Measurements from ENCODE around the gene KIAA1143. TPM values are rescaled to one million over a fixed set of nuclear protein-coding genes. Genes with fewer than 3 reads are reported as not detected.

The KIAA1143 gene
- polyA plus RNA-seq, 1 of the 3 experiments (the other 2 are of a cell fraction), result 5.6 TPM

DNA sequence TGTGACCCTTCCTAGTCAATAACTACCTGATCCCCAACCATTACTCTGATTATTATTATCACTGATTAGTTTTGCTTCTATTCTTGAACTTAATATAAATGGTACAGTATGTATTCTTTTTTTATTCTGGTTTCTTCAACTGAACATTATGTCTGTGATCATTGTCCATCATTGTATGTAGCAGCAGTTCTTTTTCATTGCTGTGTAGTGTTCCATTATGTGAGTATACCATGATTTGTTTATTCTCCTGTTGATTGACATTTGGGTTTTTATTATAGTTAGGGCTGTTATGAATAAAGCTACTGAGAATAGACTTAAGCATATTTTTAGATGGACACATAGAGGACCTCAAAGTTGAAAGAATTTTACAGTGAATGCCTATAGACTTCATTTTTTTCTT lies 2.8 kb upstream of the KIAA1143 start:
- H3K4me1 ChIP-seq (ENCODE audit: control insufficient read depth in 1 of 2, insufficient read depth in 2 of 2, low read depth in 1 of 2, low read length in 1 of 2), result peaks cover 0 to 2% of the 10 kb centered on the region in 2 experiments; a peak in 1 of 4 replicates
- peaks cover 0 to 12% of the 10 kb centered on the region in 2 experiments for H3K36me3 ChIP-seq (replicated peaks in 1 of 2; ENCODE audit: control insufficient read depth in 1 of 2, insufficient read depth in 2 of 2, low read length in 1 of 2)
- H3K27ac ChIP-seq (ENCODE audit: low read depth in 2 of 2, low read length in 1 of 2), result no peak overlapping the region
- no peak for DNase-seq
- TF ChIP-seq, protein P1, sequence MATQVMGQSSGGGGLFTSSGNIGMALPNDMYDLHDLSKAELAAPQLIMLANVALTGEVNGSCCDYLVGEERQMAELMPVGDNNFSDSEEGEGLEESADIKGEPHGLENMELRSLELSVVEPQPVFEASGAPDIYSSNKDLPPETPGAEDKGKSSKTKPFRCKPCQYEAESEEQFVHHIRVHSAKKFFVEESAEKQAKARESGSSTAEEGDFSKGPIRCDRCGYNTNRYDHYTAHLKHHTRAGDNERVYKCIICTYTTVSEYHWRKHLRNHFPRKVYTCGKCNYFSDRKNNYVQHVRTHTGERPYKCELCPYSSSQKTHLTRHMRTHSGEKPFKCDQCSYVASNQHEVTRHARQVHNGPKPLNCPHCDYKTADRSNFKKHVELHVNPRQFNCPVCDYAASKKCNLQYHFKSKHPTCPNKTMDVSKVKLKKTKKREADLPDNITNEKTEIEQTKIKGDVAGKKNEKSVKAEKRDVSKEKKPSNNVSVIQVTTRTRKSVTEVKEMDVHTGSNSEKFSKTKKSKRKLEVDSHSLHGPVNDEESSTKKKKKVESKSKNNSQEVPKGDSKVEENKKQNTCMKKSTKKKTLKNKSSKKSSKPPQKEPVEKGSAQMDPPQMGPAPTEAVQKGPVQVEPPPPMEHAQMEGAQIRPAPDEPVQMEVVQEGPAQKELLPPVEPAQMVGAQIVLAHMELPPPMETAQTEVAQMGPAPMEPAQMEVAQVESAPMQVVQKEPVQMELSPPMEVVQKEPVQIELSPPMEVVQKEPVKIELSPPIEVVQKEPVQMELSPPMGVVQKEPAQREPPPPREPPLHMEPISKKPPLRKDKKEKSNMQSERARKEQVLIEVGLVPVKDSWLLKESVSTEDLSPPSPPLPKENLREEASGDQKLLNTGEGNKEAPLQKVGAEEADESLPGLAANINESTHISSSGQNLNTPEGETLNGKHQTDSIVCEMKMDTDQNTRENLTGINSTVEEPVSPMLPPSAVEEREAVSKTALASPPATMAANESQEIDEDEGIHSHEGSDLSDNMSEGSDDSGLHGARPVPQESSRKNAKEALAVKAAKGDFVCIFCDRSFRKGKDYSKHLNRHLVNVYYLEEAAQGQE (IDR thresholded peaks at IDR 0.05; ENCODE audit: low read depth, low read length), result no peak
- TF ChIP-seq SIN3A (IDR thresholded peaks at IDR 0.05; ENCODE audit: borderline replicate concordance, low read depth, low read length) (no peak), MXI1 (IDR thresholded peaks at IDR 0.05; ENCODE audit: low read depth, low read length) (no peak), MEF2A (IDR thresholded peaks at IDR 0.05; ENCODE audit: borderline replicate concordance, low read depth) (no peak), CHD2 (IDR thresholded peaks at IDR 0.05; ENCODE audit: low read length, partially characterized antibody) (no peak), FOSL2 (IDR thresholded peaks at IDR 0.05; ENCODE audit: borderline replicate concordance, low read depth) (no peak), RCOR1 (IDR thresholded peaks at IDR 0.05; ENCODE audit: low read length) (no peak), RFX5 (IDR thresholded peaks at IDR 0.05; ENCODE audit: low read length) (no peak), FOXM1 (IDR thresholded peaks at IDR 0.05; ENCODE audit: low read depth) (no peak), RXRA (IDR thresholded peaks at IDR 0.05; ENCODE audit: borderline replicate concordance, low read depth) (no peak), RAD21 (IDR thresholded peaks at IDR 0.05; ENCODE audit: low read length) (no peak), YY1 (IDR thresholded peaks at IDR 0.05; ENCODE audit: low read depth) (no peak), NRF1 (IDR thresholded peaks at IDR 0.05; ENCODE audit: low read depth, low read length) (no peak), FOXJ3 (CRISPR knock-in tag; IDR thresholded peaks at IDR 0.05) (no peak), POLR2AphosphoS5 (IDR thresholded peaks at IDR 0.05; ENCODE audit: low read depth, low read length) (no peak)
- TF ChIP-seq, protein P2, sequence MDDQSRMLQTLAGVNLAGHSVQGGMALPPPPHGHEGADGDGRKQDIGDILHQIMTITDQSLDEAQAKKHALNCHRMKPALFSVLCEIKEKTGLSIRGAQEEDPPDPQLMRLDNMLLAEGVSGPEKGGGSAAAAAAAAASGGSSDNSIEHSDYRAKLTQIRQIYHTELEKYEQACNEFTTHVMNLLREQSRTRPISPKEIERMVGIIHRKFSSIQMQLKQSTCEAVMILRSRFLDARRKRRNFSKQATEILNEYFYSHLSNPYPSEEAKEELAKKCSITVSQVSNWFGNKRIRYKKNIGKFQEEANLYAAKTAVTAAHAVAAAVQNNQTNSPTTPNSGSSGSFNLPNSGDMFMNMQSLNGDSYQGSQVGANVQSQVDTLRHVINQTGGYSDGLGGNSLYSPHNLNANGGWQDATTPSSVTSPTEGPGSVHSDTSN (IDR thresholded peaks at IDR 0.05), result no peak
- TF ChIP-seq, protein P3, sequence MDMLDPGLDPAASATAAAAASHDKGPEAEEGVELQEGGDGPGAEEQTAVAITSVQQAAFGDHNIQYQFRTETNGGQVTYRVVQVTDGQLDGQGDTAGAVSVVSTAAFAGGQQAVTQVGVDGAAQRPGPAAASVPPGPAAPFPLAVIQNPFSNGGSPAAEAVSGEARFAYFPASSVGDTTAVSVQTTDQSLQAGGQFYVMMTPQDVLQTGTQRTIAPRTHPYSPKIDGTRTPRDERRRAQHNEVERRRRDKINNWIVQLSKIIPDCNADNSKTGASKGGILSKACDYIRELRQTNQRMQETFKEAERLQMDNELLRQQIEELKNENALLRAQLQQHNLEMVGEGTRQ (IDR thresholded peaks at IDR 0.05; ENCODE audit: borderline replicate concordance, low read depth, low read length), result no peak
- TF ChIP-seq, protein P4, sequence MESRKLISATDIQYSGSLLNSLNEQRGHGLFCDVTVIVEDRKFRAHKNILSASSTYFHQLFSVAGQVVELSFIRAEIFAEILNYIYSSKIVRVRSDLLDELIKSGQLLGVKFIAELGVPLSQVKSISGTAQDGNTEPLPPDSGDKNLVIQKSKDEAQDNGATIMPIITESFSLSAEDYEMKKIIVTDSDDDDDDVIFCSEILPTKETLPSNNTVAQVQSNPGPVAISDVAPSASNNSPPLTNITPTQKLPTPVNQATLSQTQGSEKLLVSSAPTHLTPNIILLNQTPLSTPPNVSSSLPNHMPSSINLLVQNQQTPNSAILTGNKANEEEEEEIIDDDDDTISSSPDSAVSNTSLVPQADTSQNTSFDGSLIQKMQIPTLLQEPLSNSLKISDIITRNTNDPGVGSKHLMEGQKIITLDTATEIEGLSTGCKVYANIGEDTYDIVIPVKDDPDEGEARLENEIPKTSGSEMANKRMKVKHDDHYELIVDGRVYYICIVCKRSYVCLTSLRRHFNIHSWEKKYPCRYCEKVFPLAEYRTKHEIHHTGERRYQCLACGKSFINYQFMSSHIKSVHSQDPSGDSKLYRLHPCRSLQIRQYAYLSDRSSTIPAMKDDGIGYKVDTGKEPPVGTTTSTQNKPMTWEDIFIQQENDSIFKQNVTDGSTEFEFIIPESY (IDR thresholded peaks at IDR 0.05; ENCODE audit: borderline replicate concordance, low read depth), result no peak
- TF ChIP-seq, protein P5, sequence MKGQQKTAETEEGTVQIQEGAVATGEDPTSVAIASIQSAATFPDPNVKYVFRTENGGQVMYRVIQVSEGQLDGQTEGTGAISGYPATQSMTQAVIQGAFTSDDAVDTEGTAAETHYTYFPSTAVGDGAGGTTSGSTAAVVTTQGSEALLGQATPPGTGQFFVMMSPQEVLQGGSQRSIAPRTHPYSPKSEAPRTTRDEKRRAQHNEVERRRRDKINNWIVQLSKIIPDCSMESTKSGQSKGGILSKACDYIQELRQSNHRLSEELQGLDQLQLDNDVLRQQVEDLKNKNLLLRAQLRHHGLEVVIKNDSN (IDR thresholded peaks at IDR 0.05; ENCODE audit: borderline replicate concordance, low read depth), result no peak
- peaks cover 2% of the 10 kb centered on the region; the same call in 1 of the 2 replicates for H3K9me3 ChIP-seq
- H3K9ac ChIP-seq, result no peak overlapping the region
- peaks cover 7% of the 10 kb centered on the region for H3F3A ChIP-seq (replicated peaks; ENCODE audit: insufficient read depth)
- POLR2A ChIA-PET, result no interaction called here
- no peak overlapping the region for H3K4me3 ChIP-seq (ENCODE audit: low read depth in 2 of 2, low read length in 1 of 2)
- no peaks in the 10 kb centered on the region for H3K27me3 ChIP-seq (ENCODE audit: insufficient read depth)
- H3K4me2 ChIP-seq, result no peak overlapping the region
- H4K20me1 ChIP-seq (ENCODE audit: insufficient read depth), result no peaks in the 10 kb centered on the region
- no peaks in the 10 kb centered on the region for H3K9me2 ChIP-seq
- H3K79me2 ChIP-seq (ENCODE audit: insufficient read depth), result peaks cover 90% of the 10 kb centered on the region
- H2AFZ ChIP-seq (ENCODE audit: low read depth), result no peak overlapping the region
- CTCF ChIA-PET, result no interaction called here

Data from SK-N-SH (cell line).